Stimulated activated CD8-positive, alpha-beta memory T cell treated with anti-CD3 and anti-CD28 coated beads, Interleukin-4, amount 100 ng/mL, for 24 hours (primary cell): ENCODE results near the gene DCLRE1B.
"Not testable (repeated sequence)": the region's sequence is repeated elsewhere in the genome, so short reads cannot be mapped to it uniquely, and the experiment has no call there.

Source experiments
- DNase-seq: peaks from one replicate; pipeline ENCODE4 v3.0.0-alpha.2; 2020; ENCODE audit warnings: low read depth

The DCLRE1B gene

DNA sequence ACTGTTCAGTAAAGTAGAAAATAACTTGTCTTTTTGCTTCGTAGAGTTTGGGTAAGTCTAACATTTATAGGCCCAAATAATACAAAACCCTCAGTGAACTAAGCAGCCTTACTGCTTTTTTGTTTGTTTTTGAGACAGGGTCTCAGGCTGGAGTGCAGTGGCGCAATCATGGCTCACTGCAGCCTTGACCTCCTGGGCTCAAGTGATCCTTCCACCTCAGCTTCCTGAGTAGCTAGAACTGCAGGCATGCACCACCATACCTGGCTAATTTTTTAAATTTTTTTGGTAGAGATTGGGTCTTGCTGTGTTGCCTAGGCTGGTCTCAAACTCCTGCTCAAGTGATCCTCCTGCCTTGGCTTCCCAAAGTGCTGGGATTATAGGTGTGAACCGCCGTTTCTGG, 43.0 kb downstream of the DCLRE1B start:
- not testable (repeated sequence) for DNase-seq

DNA sequence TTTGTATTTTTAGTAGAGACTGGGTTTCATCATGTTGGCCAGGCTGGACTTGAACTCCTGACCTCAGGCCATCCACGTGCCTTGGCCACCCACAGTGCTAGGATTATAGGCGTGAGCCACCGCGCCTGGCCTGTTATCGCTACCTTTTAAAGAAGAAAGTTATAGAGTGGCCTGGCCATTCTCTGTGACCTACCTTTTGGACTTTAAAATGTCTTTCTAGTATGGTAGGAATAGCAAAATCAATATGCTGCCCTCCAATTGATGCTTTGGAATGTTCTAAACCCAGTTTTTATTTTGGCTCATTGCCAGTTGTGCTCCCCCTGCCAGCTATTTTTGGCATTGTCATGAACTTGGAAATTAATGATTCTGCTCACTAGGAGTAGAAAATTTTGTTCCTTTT, 43.9 kb downstream of the DCLRE1B start:
- no peak for DNase-seq

DNA sequence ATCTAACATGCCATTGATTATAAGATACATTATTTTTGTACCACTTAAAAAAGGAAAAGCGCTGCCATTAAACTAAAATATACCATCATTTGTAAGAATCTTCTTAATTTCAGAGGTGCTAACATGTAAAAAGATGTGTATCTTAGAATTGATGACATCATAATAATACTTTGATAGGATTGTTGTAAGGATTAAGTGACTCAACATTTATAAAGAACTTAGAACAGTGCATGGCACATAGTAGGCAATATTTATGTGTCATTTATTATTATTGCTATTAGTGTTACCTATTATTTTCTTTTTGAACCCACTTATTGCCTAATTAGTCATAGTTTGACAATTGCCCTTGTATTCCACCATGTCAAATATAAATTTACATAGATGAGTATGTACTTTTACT, 45.8 kb downstream of the DCLRE1B start:
- DNase-seq = no peak

DNA sequence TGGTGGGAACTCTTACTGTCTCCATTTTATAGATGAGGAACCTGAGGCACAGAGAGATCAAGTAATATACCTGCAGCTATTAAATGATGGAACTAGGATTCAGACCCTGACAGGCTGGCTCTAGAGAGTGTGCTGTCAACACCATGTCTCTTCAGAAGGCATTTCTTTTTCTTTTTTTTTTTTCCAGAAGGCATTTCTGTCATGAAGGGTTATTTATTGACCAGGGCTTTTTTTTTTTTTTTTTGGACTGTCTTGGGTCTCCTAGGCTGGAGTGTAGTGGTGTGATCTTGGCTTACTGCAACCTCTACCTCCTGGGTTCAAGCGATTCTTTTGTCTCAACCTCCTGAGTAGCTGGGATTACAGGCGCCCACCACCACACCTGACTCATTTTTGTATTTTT, 46.6 kb downstream of the DCLRE1B start:
- DNase-seq = no peak

DNA sequence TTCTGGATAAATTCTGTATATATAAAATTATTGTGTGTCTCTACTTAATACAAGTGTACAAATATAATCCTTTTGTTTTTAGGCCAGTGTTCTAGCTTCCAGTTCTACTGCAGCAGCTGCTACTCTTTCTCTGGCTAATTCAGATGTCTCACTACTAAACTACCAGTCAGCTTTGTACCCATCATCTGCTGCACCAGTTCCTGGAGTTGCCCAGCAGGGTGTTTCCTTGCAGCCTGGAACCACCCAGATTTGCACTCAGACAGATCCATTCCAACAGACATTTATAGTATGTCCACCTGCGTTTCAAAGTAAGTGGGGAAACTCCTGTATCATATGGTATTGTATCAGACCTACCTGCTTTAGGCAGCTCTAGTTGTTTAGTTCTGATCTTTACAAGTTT, 52.9 kb downstream of the DCLRE1B start:
- no peak for DNase-seq

DNA sequence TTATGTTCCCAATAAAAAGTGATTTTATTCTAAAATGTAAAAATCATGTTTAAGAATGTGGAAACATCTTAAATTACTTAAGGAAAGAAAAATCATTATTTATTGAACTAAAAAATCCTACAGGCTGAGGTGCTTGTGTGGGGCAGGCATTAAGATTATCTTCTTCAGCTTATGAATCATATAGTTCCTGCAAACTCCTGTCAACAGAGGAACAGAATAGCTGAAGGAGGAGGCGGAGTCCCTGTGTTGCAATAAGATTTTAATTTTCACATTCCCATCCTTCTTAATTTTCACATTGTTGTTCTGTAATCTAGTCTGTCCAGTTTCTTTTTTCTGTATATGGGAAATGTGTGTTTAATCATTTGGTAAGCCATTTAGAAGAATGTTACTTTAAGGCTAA, 53.6 kb downstream of the DCLRE1B start:
- DNase-seq = no peak

DNA sequence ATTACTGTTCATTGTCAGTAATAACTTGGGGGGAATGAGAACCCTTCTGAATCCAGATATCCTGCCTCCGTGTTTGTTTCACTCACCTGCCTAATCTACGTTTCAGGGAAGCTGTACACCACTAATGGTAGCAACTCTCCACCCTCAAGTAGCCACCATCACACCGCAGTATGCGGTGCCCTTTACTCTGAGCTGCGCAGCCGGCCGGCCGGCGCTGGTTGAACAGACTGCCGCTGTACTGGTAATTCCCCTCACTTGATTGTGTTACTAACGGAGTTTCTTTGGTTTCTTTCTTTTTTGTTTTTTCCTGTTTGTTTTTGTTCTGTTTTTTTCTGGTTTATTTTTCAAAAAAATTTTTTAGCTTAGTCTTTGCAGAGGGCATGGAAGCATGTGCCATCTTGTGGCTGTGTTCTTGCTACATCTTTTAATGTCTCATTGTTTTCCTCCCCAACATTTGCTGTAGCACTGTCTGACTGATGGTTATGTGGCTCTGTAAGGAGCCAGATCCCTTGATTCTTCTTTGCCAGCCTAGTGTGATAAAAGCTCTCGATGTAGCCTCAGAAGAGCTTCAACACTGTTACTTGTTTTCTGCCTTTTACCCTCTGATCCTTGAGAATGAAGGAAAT, 58.3 kb downstream of the DCLRE1B start:
- DNase-seq = no peak
